Inflammatory macrophage treated with lipopolysaccharide for 1 hour (primary cell): ENCODE data around the gene FHIT.

Experiments used
- DNase-seq, 2 donors: peaks; one replicate each; pipeline ENCODE4 v3.0.0-alpha.2; 2020 to 2022

Gene FHIT

GRCh38 chr3:60064210-60065178 is 1186.8 kb downstream of the FHIT start:
- peak in 1 of 2 donors; percentile 24 for DNase-seq

- DNase-seq: no peak
Observed at GRCh38 chr3:60056404-60056803, 1194.8 kb downstream of the FHIT start.

- DNase-seq: no peak
Observed at GRCh38 chr3:60055765-60056164, 1195.5 kb downstream of the FHIT start.

GRCh38 chr3:60053526-60054265 is 1197.6 kb downstream of the FHIT start:
- DNase-seq: no peak

GRCh38 chr3:60048447-60048848 is 1202.8 kb downstream of the FHIT start:
- no peak for DNase-seq

GRCh38 chr3:60047426-60048200 is 1203.6 kb downstream of the FHIT start:
- DNase-seq: no peak

- no peak for DNase-seq
Observed at GRCh38 chr3:60046210-60046609, 1205.0 kb downstream of the FHIT start.

GRCh38 chr3:60045686-60046085 is 1205.6 kb downstream of the FHIT start:
- DNase-seq: no peak

- DNase-seq: peak in 1 of 2 donors; percentile 4
Observed at GRCh38 chr3:60036803-60037202, 1214.4 kb downstream of the FHIT start.

GRCh38 chr3:60033901-60034453 is 1217.3 kb downstream of the FHIT start:
- no peak for DNase-seq

GRCh38 chr3:60030982-60031381 is 1220.3 kb downstream of the FHIT start:
- no peak for DNase-seq

GRCh38 chr3:60028233-60028632 is 1223.0 kb downstream of the FHIT start:
- DNase-seq: no peak

- DNase-seq: no peak
Observed at GRCh38 chr3:60027335-60027734, 1223.9 kb downstream of the FHIT start.

GRCh38 chr3:60025096-60026050 is 1225.9 kb downstream of the FHIT start:
- DNase-seq: no peak

GRCh38 chr3:60024400-60024799 is 1226.9 kb downstream of the FHIT start:
- no peak for DNase-seq

- no peak for DNase-seq
Observed at GRCh38 chr3:60023189-60023588, 1228.1 kb downstream of the FHIT start.

- no peak for DNase-seq
Observed at GRCh38 chr3:60017631-60018030, 1233.6 kb downstream of the FHIT start.

- no peak for DNase-seq
Observed at GRCh38 chr3:60015032-60015705, 1236.1 kb downstream of the FHIT start.

- no peak for DNase-seq
Observed at GRCh38 chr3:60013241-60013640, 1238.0 kb downstream of the FHIT start.

GRCh38 chr3:60011218-60011617 is 1240.0 kb downstream of the FHIT start:
- no peak for DNase-seq

- DNase-seq: no peak
Observed at GRCh38 chr3:60010781-60011180, 1240.5 kb downstream of the FHIT start.
